IMR-90 (cell line): ENCODE data around the gene IL1F10. TPM values are rescaled to one million over a fixed set of nuclear protein-coding genes. Genes with fewer than 3 reads are reported as not detected.

Experiments used
- ATAC-seq: fragments of 200-7000 bp; cut with Tn5 transposase; 2 replicates; pipeline ENCODE4 v1.9.1; 2020; ENCODE audit warnings: low read depth, mild to moderate bottlenecking, moderate library complexity
- BruUV-seq: library from RNA; stranded (reverse); fragments of 400-500 nt; replicated peaks from 2 replicates; lab custom pipeline; 2021; lab: Mats Ljungman, UMichigan
- CTCF ChIA-PET: fragments of 300-600 bp; formaldehyde crosslinking; extraction: SDS; loops from one replicate; lab custom pipeline; 2021; ENCODE audit warnings: antibody characterized with exemption; lab: Yijun Ruan, JAX
- POLR2A ChIA-PET: fragments of 300-600 bp; sonication (Branson Sonifier 250); formaldehyde crosslinking; loops from one replicate; lab custom pipeline; 2022; ENCODE audit warnings: antibody characterized with exemption; ENCODE audit not compliant: unreplicated experiment; lab: Charles Lee
- DNase-seq: peaks from one replicate; pipeline ENCODE4 v3.0.0; 2013
- H2AFZ ChIP-seq: replicated peaks from 2 replicates; pipeline ENCODE3; 2013; ENCODE audit warnings: low read length, mild to moderate bottlenecking; ENCODE audit not compliant: poor library complexity
- H2AK5ac ChIP-seq: 2 replicates; pipeline ENCODE4 v1.6.1; 2013; ENCODE audit warnings: low read depth, low read length, inconsistent platforms
- H2AK9ac ChIP-seq: replicated peaks from 2 replicates; pipeline ENCODE3; 2013; ENCODE audit warnings: mild to moderate bottlenecking, low read depth, low read length, moderate library complexity; ENCODE audit not compliant: poor library complexity
- H2BK120ac ChIP-seq: 2 replicates; pipeline ENCODE4 v1.6.1; 2013; ENCODE audit warnings: low read depth, low read length, inconsistent platforms
- H2BK15ac ChIP-seq: 3 replicates; pipeline ENCODE4 v1.6.1; 2013; ENCODE audit warnings: low read depth, low read length, inconsistent platforms
- H2BK20ac ChIP-seq: 2 replicates; pipeline ENCODE4 v1.6.1; 2013; ENCODE audit warnings: low read depth, mild to moderate bottlenecking, inconsistent platforms, low read length, moderate library complexity
- H2BK5ac ChIP-seq: 2 replicates; pipeline ENCODE4 v1.6.1; 2013; ENCODE audit warnings: mild to moderate bottlenecking, low read depth, low read length, inconsistent platforms; ENCODE audit not compliant: poor library complexity, severe bottlenecking
- H3K14ac ChIP-seq: replicated peaks from 2 replicates; pipeline ENCODE4 v1.6.1; 2013; ENCODE audit warnings: low read depth, low read length, inconsistent platforms
- H3K18ac ChIP-seq: 2 replicates; pipeline ENCODE4 v1.6.1; 2013; ENCODE audit warnings: low read depth, low read length, control low read depth
- H3K23ac ChIP-seq: 2 replicates; pipeline ENCODE4 v1.6.1; 2013; ENCODE audit warnings: low read depth, low read length, inconsistent platforms
- H3K27ac ChIP-seq: 2 replicates; pipeline ENCODE4 v1.5.1; 2013; ENCODE audit warnings: mild to moderate bottlenecking, control low read depth, low read length; ENCODE audit not compliant: insufficient read depth
- H3K27me3 ChIP-seq: 2 replicates; pipeline ENCODE4 v1.6.1; 2013; ENCODE audit warnings: low read length; ENCODE audit not compliant: control insufficient read depth, insufficient read depth
- H3K36me3 ChIP-seq: 2 replicates; pipeline ENCODE4 v1.6.1; 2013; ENCODE audit warnings: low read length, mixed read lengths; ENCODE audit not compliant: control insufficient read depth, insufficient read depth
- H3K4ac ChIP-seq: 2 replicates; pipeline ENCODE4 v1.6.1; 2013; ENCODE audit warnings: low read depth, low read length, inconsistent platforms
- H3K4me1 ChIP-seq: 2 replicates; pipeline ENCODE4 v1.6.1; 2013; ENCODE audit warnings: low read length, mixed read lengths; ENCODE audit not compliant: control insufficient read depth, insufficient read depth
- H3K4me2 ChIP-seq: 2 replicates; pipeline ENCODE4 v1.6.1; 2013; ENCODE audit warnings: low read depth, mild to moderate bottlenecking, control low read depth, low read length, moderate library complexity
- H3K4me3 ChIP-seq: 2 replicates; pipeline ENCODE4 v1.5.1; 2013; ENCODE audit warnings: low read depth, mild to moderate bottlenecking, control low read depth, low read length, moderate library complexity; ENCODE audit not compliant: insufficient read depth
- H3K56ac ChIP-seq: 2 replicates; pipeline ENCODE4 v1.6.1; 2013; ENCODE audit warnings: low read length, inconsistent platforms; ENCODE audit not compliant: insufficient read depth; ENCODE audit errors: extremely low read depth
- H3K79me1 ChIP-seq, 2 experiments: 2 replicates each; pipeline ENCODE4 v1.6.1; 2013; ENCODE audit warnings: low read length in 2 of 2, inconsistent platforms in 1 of 2, low read depth in 1 of 2
- H3K9ac ChIP-seq: 2 replicates; pipeline ENCODE4 v1.6.1; 2013; ENCODE audit warnings: low read depth, low read length, control low read depth
- H3K9me1 ChIP-seq: 2 replicates; pipeline ENCODE4 v1.6.1; 2013; ENCODE audit warnings: low read length, inconsistent platforms; ENCODE audit not compliant: insufficient read depth
- H3K9me3 ChIP-seq: 2 replicates; pipeline ENCODE4 v1.6.1; 2013; ENCODE audit warnings: low read length; ENCODE audit not compliant: control insufficient read depth, insufficient read depth
- H4K20me1 ChIP-seq: 2 replicates; pipeline ENCODE4 v1.6.1; 2013; ENCODE audit warnings: low read length, inconsistent platforms; ENCODE audit not compliant: insufficient read depth
- H4K5ac ChIP-seq: 2 replicates; pipeline ENCODE4 v1.6.1; 2013; ENCODE audit warnings: mild to moderate bottlenecking, low read depth, low read length, control low read depth
- H4K8ac ChIP-seq, 2 experiments: 2 replicates each; pipeline ENCODE4 v1.6.1; 2013; ENCODE audit warnings: low read depth in 2 of 2, low read length in 2 of 2, control low read depth in 1 of 2, inconsistent platforms in 1 of 2
- H4K91ac ChIP-seq: 2 replicates; pipeline ENCODE4 v1.6.1; 2013; ENCODE audit warnings: low read depth, low read length, inconsistent platforms; ENCODE audit not compliant: insufficient read depth
- CHD1 ChIP-seq: IDR thresholded peaks from 2 replicates; pipeline ENCODE4 v1.6.1; 2012; ENCODE audit warnings: low read depth, low read length, improper control_type of control experiment
- FOS ChIP-seq: fragments of 150-350 bp; IDR thresholded peaks from 2 replicates; pipeline ENCODE4 v1.6.1; 2016; ENCODE audit warnings: low read depth, low read length
- RAD21 ChIP-seq: IDR thresholded peaks from 2 replicates; pipeline ENCODE4 v1.6.1; 2012; ENCODE audit warnings: low read length, improper control_type of control experiment
- WGBS, 2 experiments: methylation state at CpG; one replicate each; pipeline versions ENCODE4 v1.1.5 to v1.1.7; 2013; ENCODE audit warnings: missing lambda C conversion rate in 2 of 2; ENCODE audit not compliant: insufficient read length in 1 of 2; ENCODE audit errors: extremely low coverage in 2 of 2; 5-methylcytosine and 5-hydroxymethylcytosine counted together
- dilution Hi-C: fragments of 300-500 bp; cut with HindIII; formaldehyde crosslinking; loops from one replicate; pipeline ENCODE4 v1.14.3; 2018; ENCODE audit warnings: low sequenced_read_pairs; ENCODE audit not compliant: unreplicated experiment
- in situ Hi-C: fragments of 300-500 bp; cut with MboI; formaldehyde crosslinking; loops from 3 replicates; pipeline ENCODE4 v1.14.3; 2019; ENCODE audit warnings: low sequenced_read_pairs, inconsistent platforms, mixed read lengths
- intact Hi-C: fragments of 100-400 bp; cut with micrococcal nuclease; formaldehyde crosslinking; loops from 2 replicates; pipeline ENCODE4 v1.10.0; 2022
- polyA plus RNA-seq, 3 experiments: library from polyadenylated mRNA; depleted of rRNA; stranded (reverse); fragments of >200 nt; gene quantifications; 2 replicates each; pipeline ENCODE4 v1.2.3, GENCODE V29; 2012; ENCODE audit warnings: low replicate concordance in 1 of 3
- total RNA-seq: library from RNA; depleted of rRNA; stranded (reverse); fragments of >200 nt; gene quantifications from 2 replicates; pipeline ENCODE4 v1.2.3, GENCODE V29; 2012
- TF ChIP-seq, protein P1 (sequence below): fragments of 150-350 bp; IDR thresholded peaks from 2 replicates; pipeline ENCODE4 v1.6.1; 2016; ENCODE audit warnings: low read depth, mild to moderate bottlenecking, low read length, moderate library complexity, borderline replicate concordance

Gene IL1F10
- total and polyA plus RNA-seq, 2 of the 4 experiments (the other 2 are of a cell fraction), result not detected

GRCh38 chr2:113032737-113033136, 35.0 kb upstream of the IL1F10 start:
- no TSS peak for BruUV-seq
- no peak overlapping the region for H3K4ac ChIP-seq
- no peak overlapping the region for H3K27ac ChIP-seq
- intact Hi-C loops, result no loop called here
- H4K20me1 ChIP-seq, result no peaks in the 10 kb centered on the region
- dilution Hi-C loops, result no loop called here
- no peak overlapping the region for H4K91ac ChIP-seq
- H3K18ac ChIP-seq, result no peak overlapping the region
- no peaks in the 10 kb centered on the region for H3K36me3 ChIP-seq
- H3K4me3 ChIP-seq, result no peak overlapping the region
- H3K9ac ChIP-seq, result no peak overlapping the region
- no peak overlapping the region for H3K23ac ChIP-seq
- no peak overlapping the region for H4K5ac ChIP-seq
- no peak overlapping the region for H3K4me2 ChIP-seq
- H3K14ac ChIP-seq, result no peak overlapping the region
- CTCF ChIA-PET, result no interaction called here
- H2BK20ac ChIP-seq, result no peak overlapping the region
- H3K56ac ChIP-seq, result no peak overlapping the region
- POLR2A ChIA-PET, result no interaction called here
- no peak for ATAC-seq
- WGBS, 2 experiments, result 100% methylated on average over 1 of the region's 1 CpG; no CpG with 5 or more reads in 1 of the 2 experiments
- TF ChIP-seq, protein P1, sequence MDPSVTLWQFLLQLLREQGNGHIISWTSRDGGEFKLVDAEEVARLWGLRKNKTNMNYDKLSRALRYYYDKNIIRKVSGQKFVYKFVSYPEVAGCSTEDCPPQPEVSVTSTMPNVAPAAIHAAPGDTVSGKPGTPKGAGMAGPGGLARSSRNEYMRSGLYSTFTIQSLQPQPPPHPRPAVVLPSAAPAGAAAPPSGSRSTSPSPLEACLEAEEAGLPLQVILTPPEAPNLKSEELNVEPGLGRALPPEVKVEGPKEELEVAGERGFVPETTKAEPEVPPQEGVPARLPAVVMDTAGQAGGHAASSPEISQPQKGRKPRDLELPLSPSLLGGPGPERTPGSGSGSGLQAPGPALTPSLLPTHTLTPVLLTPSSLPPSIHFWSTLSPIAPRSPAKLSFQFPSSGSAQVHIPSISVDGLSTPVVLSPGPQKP, result no peak
- TF ChIP-seq FOS (no peak), CHD1 (no peak), RAD21 (no peak)
- H3K9me1 ChIP-seq, result no peaks in the 10 kb centered on the region
- no peak overlapping the region for H2BK15ac ChIP-seq
- H2AK5ac ChIP-seq, result no peak overlapping the region
- DNase-seq, result no peak
- in situ Hi-C loops, result no loop called here
- H2AFZ ChIP-seq, result no peak overlapping the region
- H2BK120ac ChIP-seq, result no peak overlapping the region
- H3K9me3 ChIP-seq, result no peaks in the 10 kb centered on the region
- H3K27me3 ChIP-seq, result peaks cover 8% of the 10 kb centered on the region
- H3K79me1 ChIP-seq, result no peaks in the 10 kb centered on the region
- H3K4me1 ChIP-seq, result no peaks in the 10 kb centered on the region
- H4K8ac ChIP-seq, result no peak overlapping the region
- H2AK9ac ChIP-seq, result no peak overlapping the region
- no peak overlapping the region for H2BK5ac ChIP-seq
